PC-9 (cell line): ENCODE measurements around the gene BMAL1. TPM values are rescaled to one million over a fixed set of nuclear protein-coding genes. Genes with fewer than 3 reads are reported as not detected.

Experiments
- BruUV-seq: library from RNA; stranded (reverse); fragments of 400-500 nt; replicated peaks from 2 replicates; lab custom pipeline; 2021; lab: Mats Ljungman, UMichigan
- CTCF ChIA-PET: fragments of 300-600 bp; sonication (Branson Sonifier 250); formaldehyde crosslinking; loops from one replicate; lab custom pipeline; 2022; ENCODE audit warnings: antibody characterized with exemption; lab: Charles Lee
- POLR2A ChIA-PET: fragments of 300-600 bp; sonication (Branson Sonifier 250); formaldehyde crosslinking; loops from one replicate; lab custom pipeline; 2022; ENCODE audit warnings: antibody characterized with exemption; ENCODE audit not compliant: unreplicated experiment; lab: Charles Lee
- DNase-seq, 2 experiments: peaks; one replicate each; pipeline versions ENCODE4 v3.0.0 to v3.0.0-alpha.2; 2015 to 2022; ENCODE audit warnings: mixed read lengths in 1 of 2
- H2AFZ ChIP-seq: fragments of 200-600 bp; sonication (generic); 2 replicates; pipeline ENCODE4 v1.8.1; 2017; ENCODE audit warnings: antibody characterized with exemption
- H3F3A ChIP-seq: fragments of 200-600 bp; sonication (generic); 2 replicates; pipeline ENCODE4 v1.8.1; 2017; ENCODE audit warnings: antibody characterized with exemption, mild to moderate bottlenecking, low read depth; ENCODE audit not compliant: insufficient read depth
- H3K27ac ChIP-seq: fragments of 200-600 bp; sonication (generic); 2 replicates; pipeline ENCODE4 v1.6.1; 2016; ENCODE audit warnings: mixed run types
- H3K27me3 ChIP-seq: fragments of 200-600 bp; sonication (generic); 2 replicates; pipeline ENCODE4 v1.6.1; 2016; ENCODE audit warnings: low read depth, mixed run types; ENCODE audit not compliant: insufficient read depth
- H3K36me3 ChIP-seq: fragments of 200-600 bp; sonication (generic); 2 replicates; pipeline ENCODE4 v1.6.1; 2016; ENCODE audit warnings: low read depth, mixed run types
- H3K4me1 ChIP-seq: fragments of 200-600 bp; sonication (generic); replicated peaks from 2 replicates; pipeline ENCODE4 v1.6.1; 2016; ENCODE audit warnings: mixed run types; ENCODE audit not compliant: insufficient read depth
- H3K4me2 ChIP-seq: fragments of 200-600 bp; sonication (generic); 2 replicates; pipeline ENCODE4 v1.6.1; 2017; ENCODE audit warnings: mixed run types
- H3K4me3 ChIP-seq: fragments of 200-600 bp; sonication (generic); 2 replicates; pipeline ENCODE4 v1.6.1; 2016; ENCODE audit warnings: mixed run types
- H3K79me2 ChIP-seq: fragments of 200-600 bp; sonication (generic); 2 replicates; pipeline ENCODE4 v1.6.1; 2017; ENCODE audit warnings: low read depth, mixed run types
- H3K9me2 ChIP-seq: fragments of 200-600 bp; sonication (generic); 2 replicates; pipeline ENCODE4 v1.8.1; 2017; ENCODE audit warnings: mild to moderate bottlenecking; ENCODE audit not compliant: insufficient read depth
- H3K9me3 ChIP-seq: fragments of 200-600 bp; sonication (generic); 2 replicates; pipeline ENCODE4 v1.8.1; 2016; ENCODE audit warnings: low read depth; ENCODE audit not compliant: insufficient read depth
- H4K20me1 ChIP-seq: fragments of 200-600 bp; sonication (generic); 2 replicates; pipeline ENCODE4 v1.8.1; 2017; ENCODE audit not compliant: insufficient read depth
- EZH2 ChIP-seq: fragments of 200-600 bp; sonication (generic); IDR thresholded peaks from 2 replicates; pipeline ENCODE4 v1.8.0; 2017; ENCODE audit warnings: antibody characterized with exemption, low read depth
- intact Hi-C: fragments of 100-400 bp; cut with micrococcal nuclease; formaldehyde crosslinking; loops from one replicate; pipeline ENCODE4 v1.10.0; 2022; ENCODE audit not compliant: unreplicated experiment
- total RNA-seq: library from RNA; stranded (reverse); gene quantifications from 2 replicates; pipeline ENCODE4 v1.2.3, GENCODE V29; 2021
- TF ChIP-seq, protein P1 (sequence below): fragments of 200-600 bp; sonication (generic); conservative IDR thresholded peaks from 2 replicates; pipeline ENCODE4 v1.6.1; 2017; ENCODE audit warnings: mixed run types, antibody characterized with exemption, mild to moderate bottlenecking, moderate library complexity

Gene BMAL1
- total RNA-seq, 1 experiment from 2014 or later = 15.0 TPM

- no peak overlapping the region for H3K27ac ChIP-seq
- no peaks in the 10 kb centered on the region for H3K79me2 ChIP-seq
- no peaks in the 10 kb centered on the region for H4K20me1 ChIP-seq
- H3K4me1 ChIP-seq = no peaks in the 10 kb centered on the region
- TF ChIP-seq, protein P1, sequence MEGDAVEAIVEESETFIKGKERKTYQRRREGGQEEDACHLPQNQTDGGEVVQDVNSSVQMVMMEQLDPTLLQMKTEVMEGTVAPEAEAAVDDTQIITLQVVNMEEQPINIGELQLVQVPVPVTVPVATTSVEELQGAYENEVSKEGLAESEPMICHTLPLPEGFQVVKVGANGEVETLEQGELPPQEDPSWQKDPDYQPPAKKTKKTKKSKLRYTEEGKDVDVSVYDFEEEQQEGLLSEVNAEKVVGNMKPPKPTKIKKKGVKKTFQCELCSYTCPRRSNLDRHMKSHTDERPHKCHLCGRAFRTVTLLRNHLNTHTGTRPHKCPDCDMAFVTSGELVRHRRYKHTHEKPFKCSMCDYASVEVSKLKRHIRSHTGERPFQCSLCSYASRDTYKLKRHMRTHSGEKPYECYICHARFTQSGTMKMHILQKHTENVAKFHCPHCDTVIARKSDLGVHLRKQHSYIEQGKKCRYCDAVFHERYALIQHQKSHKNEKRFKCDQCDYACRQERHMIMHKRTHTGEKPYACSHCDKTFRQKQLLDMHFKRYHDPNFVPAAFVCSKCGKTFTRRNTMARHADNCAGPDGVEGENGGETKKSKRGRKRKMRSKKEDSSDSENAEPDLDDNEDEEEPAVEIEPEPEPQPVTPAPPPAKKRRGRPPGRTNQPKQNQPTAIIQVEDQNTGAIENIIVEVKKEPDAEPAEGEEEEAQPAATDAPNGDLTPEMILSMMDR = no peak
- no peak for TF ChIP-seq EZH2
- H3K4me3 ChIP-seq = no peak overlapping the region
- no peaks in the 10 kb centered on the region for H3F3A ChIP-seq
- intact Hi-C loops = no loop called here
- H2AFZ ChIP-seq = no peak overlapping the region
- H3K36me3 ChIP-seq = no peaks in the 10 kb centered on the region
- no peaks in the 10 kb centered on the region for H3K9me2 ChIP-seq
- no peaks in the 10 kb centered on the region for H3K9me3 ChIP-seq
- BruUV-seq = no TSS peak
- no peaks in the 10 kb centered on the region for H3K27me3 ChIP-seq
- no peak overlapping the region for H3K4me2 ChIP-seq
- no peak for DNase-seq
- POLR2A ChIA-PET = interaction anchor here (0.6 kb wide), 1 partner anchor 16 kb away, joined by 8 read pairs; no protein-coding TSS in a partner anchor
- CTCF ChIA-PET = no interaction called here
These were observed 13.8 kb downstream of the BMAL1 start for GRCh38 chr11:13291361-13291760.

DNA sequence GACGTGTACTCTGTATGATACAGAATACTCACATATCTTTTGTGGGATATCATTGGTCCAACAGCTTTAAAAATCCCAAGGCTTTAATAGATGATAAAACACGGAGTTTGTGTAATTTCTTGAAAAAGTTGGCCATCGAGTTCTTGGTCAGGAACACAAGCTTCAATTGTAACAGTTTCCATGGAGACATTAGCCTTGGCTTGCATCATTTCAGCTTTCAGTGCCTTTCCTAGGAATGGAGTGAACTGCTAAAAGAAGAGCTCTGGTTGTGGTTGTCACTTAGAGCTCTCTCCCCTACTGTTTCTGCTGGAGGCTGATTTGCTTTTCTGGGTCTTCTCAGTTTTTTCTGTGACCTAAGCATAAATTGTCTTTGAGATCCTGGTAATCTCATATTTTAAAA, 14.2 kb downstream of the BMAL1 start:
- intact Hi-C loops = no loop called here
- ChIA-PET POLR2A (interaction anchor here (0.6 kb wide), 1 partner anchor 17 kb away, joined by 8 read pairs; no protein-coding TSS in a partner anchor), CTCF (no interaction called here)
- no peak overlapping the region for H3K4me3 ChIP-seq
- no peaks in the 10 kb centered on the region for H3K79me2 ChIP-seq
- H3K4me1 ChIP-seq = no peaks in the 10 kb centered on the region
- H3K27ac ChIP-seq = no peak overlapping the region
- no peaks in the 10 kb centered on the region for H3F3A ChIP-seq
- no TSS peak for BruUV-seq
- no peaks in the 10 kb centered on the region for H3K36me3 ChIP-seq
- no peak for DNase-seq
- no peaks in the 10 kb centered on the region for H3K9me2 ChIP-seq
- no peak overlapping the region for H2AFZ ChIP-seq
- no peaks in the 10 kb centered on the region for H3K9me3 ChIP-seq
- no peak overlapping the region for H3K4me2 ChIP-seq
- TF ChIP-seq, protein P1 = no peak
- TF ChIP-seq EZH2 = no peak
- H3K27me3 ChIP-seq = no peaks in the 10 kb centered on the region
- no peaks in the 10 kb centered on the region for H4K20me1 ChIP-seq

DNA sequence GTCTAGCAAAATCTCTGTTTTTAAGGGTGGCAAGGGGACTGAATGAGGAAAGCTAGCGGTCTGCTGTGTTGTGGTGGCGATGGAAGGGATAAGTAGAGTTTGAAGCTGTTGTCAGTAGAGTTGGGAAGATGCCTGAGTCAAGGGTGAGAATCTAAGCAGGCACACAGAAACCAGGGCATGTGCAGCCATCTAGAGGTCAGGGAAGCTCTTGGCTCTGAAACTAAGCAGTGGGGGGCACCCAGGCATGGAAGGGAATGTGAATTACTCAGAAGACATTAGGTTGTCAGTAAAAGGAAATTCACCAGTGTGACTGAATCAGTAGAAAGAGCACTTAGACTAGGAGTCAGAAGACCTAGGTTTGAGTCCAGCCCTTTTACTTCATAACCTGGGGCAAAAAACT, 15.4 kb downstream of the BMAL1 start:
- intact Hi-C loops = no loop called here

More for the DNA sequence above, 15.4 kb downstream of the BMAL1 start:
- Histone ChIP-seq H3K79me2 (no peaks in the 10 kb centered on the region), H3K9me2 (no peaks in the 10 kb centered on the region), H3K9me3 (no peaks in the 10 kb centered on the region), H3K4me2 (no peak overlapping the region), H4K20me1 (no peaks in the 10 kb centered on the region), H2AFZ (no peak overlapping the region), H3K4me3 (no peak overlapping the region), H3F3A (no peaks in the 10 kb centered on the region), H3K36me3 (no peaks in the 10 kb centered on the region), H3K27me3 (no peaks in the 10 kb centered on the region), H3K27ac (no peak overlapping the region), H3K4me1 (no peaks in the 10 kb centered on the region)
- CTCF ChIA-PET = no interaction called here
- POLR2A ChIA-PET = no interaction called here
- no peak for TF ChIP-seq EZH2
- TF ChIP-seq, protein P1 = no peak
- BruUV-seq = no TSS peak
- no peak for DNase-seq
